COLO829 (cell line): ENCODE results near the gene ZNF446.
"Not testable (repeated sequence)": the region's sequence is repeated elsewhere in the genome, so short reads cannot be mapped to it uniquely, and the experiment has no call there.

Source experiments
- DNase-seq: peaks from one replicate; pipeline ENCODE4 v3.0.0; 2012; ENCODE audit warnings: low spot score

ZNF446 gene

GRCh38 chr19:58500242-58500641 lies 24.1 kb downstream of the ZNF446 start:
- no peak for DNase-seq

GRCh38 chr19:58507602-58508223 lies 31.6 kb downstream of the ZNF446 start:
- not testable (repeated sequence) for DNase-seq

- DNase-seq: no peak
These were observed 33.6 kb downstream of the ZNF446 start for GRCh38 chr19:58509731-58510083.

GRCh38 chr19:58510084-58510862 lies 34.1 kb downstream of the ZNF446 start:
- DNase-seq: no peak

- no peak for DNase-seq
These were observed 35.4 kb downstream of the ZNF446 start, which contains the start of gene SLC27A5 for GRCh38 chr19:58511353-58512208. TSS of gene SLC27A5 (minus strand) at chr19:58511992. CDS start at chr19:58511955, 37 bp downstream.

GRCh38 chr19:58513213-58513693 lies 37.1 kb downstream of the ZNF446 start:
- no peak for DNase-seq

GRCh38 chr19:58513694-58514563 lies 37.8 kb downstream of the ZNF446 start:
- DNase-seq: peak; percentile 85

GRCh38 chr19:58514564-58515022 lies 38.4 kb downstream of the ZNF446 start:
- no peak for DNase-seq

- DNase-seq: no peak
These were observed 39.1 kb downstream of the ZNF446 start for GRCh38 chr19:58515259-58515658.

GRCh38 chr19:58516246-58516836 lies 40.2 kb downstream of the ZNF446 start:
- DNase-seq: no peak

GRCh38 chr19:58516964-58517833 lies 41.0 kb downstream of the ZNF446 start:
- DNase-seq: no peak

- DNase-seq: no peak
These were observed 42.3 kb downstream of the ZNF446 start for GRCh38 chr19:58518256-58519086.

GRCh38 chr19:58519087-58519354 lies 42.9 kb downstream of the ZNF446 start:
- peak; percentile 51 for DNase-seq

- DNase-seq: peak; percentile 94
These were observed 43.5 kb downstream of the ZNF446 start, which contains the start of gene ZBTB45 for GRCh38 chr19:58519355-58520256. TSS of gene ZBTB45 (minus strand) at chr19:58519810. CDS start at chr19:58517673, 2,137 bp downstream.

- DNase-seq: no peak
These were observed 44.1 kb downstream of the ZNF446 start for GRCh38 chr19:58520257-58520599.

GRCh38 chr19:58521651-58522050 lies 45.5 kb downstream of the ZNF446 start:
- DNase-seq: no peak

- no peak for DNase-seq
These were observed 46.6 kb downstream of the ZNF446 start for GRCh38 chr19:58522709-58523108.

- DNase-seq: no peak
These were observed 53.3 kb downstream of the ZNF446 start for GRCh38 chr19:58529405-58529804.
